CD4-positive, alpha-beta T cell treated with Interleukin-4 for 4 hours (primary cell): ENCODE measurements around the gene VCAN.

Experiments
- DNase-seq: peaks from one replicate; pipeline ENCODE4 v3.0.0-alpha.2; 2020

Gene VCAN

GRCh38 chr5:83498585-83498984 lies 27.0 kb downstream of the VCAN start:
- no peak for DNase-seq

GRCh38 chr5:83503662-83504061 lies 32.1 kb downstream of the VCAN start:
- DNase-seq = no peak

- DNase-seq = no peak
Measured at GRCh38 chr5:83507431-83507830, 35.9 kb downstream of the VCAN start.

GRCh38 chr5:83509540-83509939 lies 38.0 kb downstream of the VCAN start:
- DNase-seq = no peak

GRCh38 chr5:83510260-83510659 lies 38.7 kb downstream of the VCAN start:
- no peak for DNase-seq

GRCh38 chr5:83512061-83512745 lies 40.7 kb downstream of the VCAN start:
- no peak for DNase-seq

- no peak for DNase-seq
Measured at GRCh38 chr5:83513081-83513480, 41.5 kb downstream of the VCAN start.

GRCh38 chr5:83513491-83513890 lies 41.9 kb downstream of the VCAN start:
- DNase-seq = no peak

- no peak for DNase-seq
Measured at GRCh38 chr5:83516377-83516776, 44.8 kb downstream of the VCAN start.

GRCh38 chr5:83517072-83517687 lies 45.6 kb downstream of the VCAN start:
- no peak for DNase-seq

GRCh38 chr5:83517688-83518085 lies 46.1 kb downstream of the VCAN start:
- no peak for DNase-seq

- no peak for DNase-seq
Measured at GRCh38 chr5:83518319-83519061, 46.9 kb downstream of the VCAN start.

GRCh38 chr5:83522446-83522845 lies 50.9 kb downstream of the VCAN start:
- no peak for DNase-seq

GRCh38 chr5:83523929-83524328 lies 52.4 kb downstream of the VCAN start:
- no peak for DNase-seq

GRCh38 chr5:83524345-83524744 lies 52.8 kb downstream of the VCAN start:
- DNase-seq = no peak

GRCh38 chr5:83524991-83525390 lies 53.4 kb downstream of the VCAN start:
- no peak for DNase-seq

- no peak for DNase-seq
Measured at GRCh38 chr5:83526289-83526688, 54.7 kb downstream of the VCAN start.

GRCh38 chr5:83527221-83527620 lies 55.7 kb downstream of the VCAN start:
- DNase-seq = no peak

- DNase-seq = no peak
Measured at GRCh38 chr5:83527722-83528438, 56.3 kb downstream of the VCAN start.

- DNase-seq = no peak
Measured at GRCh38 chr5:83528439-83528769, 56.9 kb downstream of the VCAN start.

- no peak for DNase-seq
Measured at GRCh38 chr5:83530193-83530592, 58.6 kb downstream of the VCAN start.

GRCh38 chr5:83531661-83532060 lies 60.1 kb downstream of the VCAN start:
- DNase-seq = no peak

- DNase-seq = no peak
Measured at GRCh38 chr5:83538786-83539462, 67.4 kb downstream of the VCAN start.
